IMR-90 (cell line): ENCODE results near the gene RASGRP2. TPM values are rescaled to one million over a fixed set of nuclear protein-coding genes. Genes with fewer than 3 reads are reported as not detected.

ENCODE experiments used
- ATAC-seq: fragments of 200-7000 bp; cut with Tn5 transposase; 2 replicates; pipeline ENCODE4 v1.9.1; 2020; ENCODE audit warnings: low read depth, mild to moderate bottlenecking, moderate library complexity
- BruUV-seq: library from RNA; stranded (reverse); fragments of 400-500 nt; replicated peaks from 2 replicates; lab custom pipeline; 2021; lab: Mats Ljungman, UMichigan
- CTCF ChIA-PET: fragments of 300-600 bp; formaldehyde crosslinking; extraction: SDS; loops from one replicate; lab custom pipeline; 2021; ENCODE audit warnings: antibody characterized with exemption; lab: Yijun Ruan, JAX
- POLR2A ChIA-PET: fragments of 300-600 bp; sonication (Branson Sonifier 250); formaldehyde crosslinking; loops from one replicate; lab custom pipeline; 2022; ENCODE audit warnings: antibody characterized with exemption; ENCODE audit not compliant: unreplicated experiment; lab: Charles Lee
- DNase-seq: peaks from one replicate; pipeline ENCODE4 v3.0.0; 2013
- H2AFZ ChIP-seq: replicated peaks from 2 replicates; pipeline ENCODE3; 2013; ENCODE audit warnings: low read length, mild to moderate bottlenecking; ENCODE audit not compliant: poor library complexity
- H2AK5ac ChIP-seq: 2 replicates; pipeline ENCODE4 v1.6.1; 2013; ENCODE audit warnings: low read depth, low read length, inconsistent platforms
- H2AK9ac ChIP-seq: replicated peaks from 2 replicates; pipeline ENCODE3; 2013; ENCODE audit warnings: mild to moderate bottlenecking, low read depth, low read length, moderate library complexity; ENCODE audit not compliant: poor library complexity
- H2BK120ac ChIP-seq: 2 replicates; pipeline ENCODE4 v1.6.1; 2013; ENCODE audit warnings: low read depth, low read length, inconsistent platforms
- H2BK15ac ChIP-seq: 3 replicates; pipeline ENCODE4 v1.6.1; 2013; ENCODE audit warnings: low read depth, low read length, inconsistent platforms
- H2BK20ac ChIP-seq: 2 replicates; pipeline ENCODE4 v1.6.1; 2013; ENCODE audit warnings: low read depth, mild to moderate bottlenecking, inconsistent platforms, low read length, moderate library complexity
- H2BK5ac ChIP-seq: 2 replicates; pipeline ENCODE4 v1.6.1; 2013; ENCODE audit warnings: mild to moderate bottlenecking, low read depth, low read length, inconsistent platforms; ENCODE audit not compliant: poor library complexity, severe bottlenecking
- H3K14ac ChIP-seq: replicated peaks from 2 replicates; pipeline ENCODE4 v1.6.1; 2013; ENCODE audit warnings: low read depth, low read length, inconsistent platforms
- H3K18ac ChIP-seq: 2 replicates; pipeline ENCODE4 v1.6.1; 2013; ENCODE audit warnings: low read depth, low read length, control low read depth
- H3K23ac ChIP-seq: 2 replicates; pipeline ENCODE4 v1.6.1; 2013; ENCODE audit warnings: low read depth, low read length, inconsistent platforms
- H3K27ac ChIP-seq: 2 replicates; pipeline ENCODE4 v1.5.1; 2013; ENCODE audit warnings: mild to moderate bottlenecking, control low read depth, low read length; ENCODE audit not compliant: insufficient read depth
- H3K27me3 ChIP-seq: 2 replicates; pipeline ENCODE4 v1.6.1; 2013; ENCODE audit warnings: low read length; ENCODE audit not compliant: control insufficient read depth, insufficient read depth
- H3K36me3 ChIP-seq: 2 replicates; pipeline ENCODE4 v1.6.1; 2013; ENCODE audit warnings: low read length, mixed read lengths; ENCODE audit not compliant: control insufficient read depth, insufficient read depth
- H3K4ac ChIP-seq: 2 replicates; pipeline ENCODE4 v1.6.1; 2013; ENCODE audit warnings: low read depth, low read length, inconsistent platforms
- H3K4me1 ChIP-seq: 2 replicates; pipeline ENCODE4 v1.6.1; 2013; ENCODE audit warnings: low read length, mixed read lengths; ENCODE audit not compliant: control insufficient read depth, insufficient read depth
- H3K4me2 ChIP-seq: 2 replicates; pipeline ENCODE4 v1.6.1; 2013; ENCODE audit warnings: low read depth, mild to moderate bottlenecking, control low read depth, low read length, moderate library complexity
- H3K4me3 ChIP-seq: 2 replicates; pipeline ENCODE4 v1.5.1; 2013; ENCODE audit warnings: low read depth, mild to moderate bottlenecking, control low read depth, low read length, moderate library complexity; ENCODE audit not compliant: insufficient read depth
- H3K56ac ChIP-seq: 2 replicates; pipeline ENCODE4 v1.6.1; 2013; ENCODE audit warnings: low read length, inconsistent platforms; ENCODE audit not compliant: insufficient read depth; ENCODE audit errors: extremely low read depth
- H3K79me1 ChIP-seq, 2 experiments: 2 replicates each; pipeline ENCODE4 v1.6.1; 2013; ENCODE audit warnings: low read length in 2 of 2, inconsistent platforms in 1 of 2, low read depth in 1 of 2
- H3K9ac ChIP-seq: 2 replicates; pipeline ENCODE4 v1.6.1; 2013; ENCODE audit warnings: low read depth, low read length, control low read depth
- H3K9me1 ChIP-seq: 2 replicates; pipeline ENCODE4 v1.6.1; 2013; ENCODE audit warnings: low read length, inconsistent platforms; ENCODE audit not compliant: insufficient read depth
- H3K9me3 ChIP-seq: 2 replicates; pipeline ENCODE4 v1.6.1; 2013; ENCODE audit warnings: low read length; ENCODE audit not compliant: control insufficient read depth, insufficient read depth
- H4K20me1 ChIP-seq: 2 replicates; pipeline ENCODE4 v1.6.1; 2013; ENCODE audit warnings: low read length, inconsistent platforms; ENCODE audit not compliant: insufficient read depth
- H4K5ac ChIP-seq: 2 replicates; pipeline ENCODE4 v1.6.1; 2013; ENCODE audit warnings: mild to moderate bottlenecking, low read depth, low read length, control low read depth
- H4K8ac ChIP-seq, 2 experiments: 2 replicates each; pipeline ENCODE4 v1.6.1; 2013; ENCODE audit warnings: low read depth in 2 of 2, low read length in 2 of 2, control low read depth in 1 of 2, inconsistent platforms in 1 of 2
- H4K91ac ChIP-seq: 2 replicates; pipeline ENCODE4 v1.6.1; 2013; ENCODE audit warnings: low read depth, low read length, inconsistent platforms; ENCODE audit not compliant: insufficient read depth
- BHLHE40 ChIP-seq: fragments of 150-350 bp; IDR thresholded peaks from 2 replicates; pipeline ENCODE4 v1.6.1; 2016; ENCODE audit warnings: mild to moderate bottlenecking, low read depth, low read length
- CEBPB ChIP-seq: IDR thresholded peaks from 2 replicates; pipeline ENCODE4 v1.6.1; 2012; ENCODE audit warnings: low read depth, low read length, improper control_type of control experiment
- CHD1 ChIP-seq: IDR thresholded peaks from 2 replicates; pipeline ENCODE4 v1.6.1; 2012; ENCODE audit warnings: low read depth, low read length, improper control_type of control experiment
- FOS ChIP-seq: fragments of 150-350 bp; IDR thresholded peaks from 2 replicates; pipeline ENCODE4 v1.6.1; 2016; ENCODE audit warnings: low read depth, low read length
- MAFK ChIP-seq: IDR thresholded peaks from 2 replicates; pipeline ENCODE4 v1.6.1; 2012; ENCODE audit warnings: low read depth, low read length, improper control_type of control experiment
- MAZ ChIP-seq: IDR thresholded peaks from 2 replicates; pipeline ENCODE4 v1.6.1; 2012; ENCODE audit warnings: low read depth, mild to moderate bottlenecking, low read length, improper control_type of control experiment, moderate library complexity, borderline replicate concordance
- MXI1 ChIP-seq: IDR thresholded peaks from 2 replicates; pipeline ENCODE4 v1.6.1; 2012; ENCODE audit warnings: low read depth, mild to moderate bottlenecking, low read length, moderate library complexity, borderline replicate concordance
- NFE2L2 ChIP-seq: fragments of 150-350 bp; IDR thresholded peaks from 2 replicates; pipeline ENCODE4 v1.6.1; 2016; ENCODE audit warnings: low read depth, mild to moderate bottlenecking, low read length
- POLR2A ChIP-seq: IDR thresholded peaks from 2 replicates; pipeline ENCODE4 v1.6.1; 2012; ENCODE audit warnings: mild to moderate bottlenecking, low read depth, low read length
- RAD21 ChIP-seq: IDR thresholded peaks from 2 replicates; pipeline ENCODE4 v1.6.1; 2012; ENCODE audit warnings: low read length, improper control_type of control experiment
- RCOR1 ChIP-seq: IDR thresholded peaks from 2 replicates; pipeline ENCODE4 v1.6.1; 2012; ENCODE audit warnings: mild to moderate bottlenecking, low read length, improper control_type of control experiment; ENCODE audit not compliant: insufficient replicate concordance
- RFX5 ChIP-seq: IDR thresholded peaks from 2 replicates; pipeline ENCODE4 v1.8.0; 2012; ENCODE audit warnings: low read depth, mild to moderate bottlenecking, low read length, moderate library complexity
- SMC3 ChIP-seq: fragments of 150-350 bp; IDR thresholded peaks from 2 replicates; pipeline ENCODE4 v1.6.1; 2016; ENCODE audit warnings: low read depth, mild to moderate bottlenecking, antibody characterized with exemption, low read length, moderate library complexity
- WGBS, 2 experiments: methylation state at CpG; one replicate each; pipeline versions ENCODE4 v1.1.5 to v1.1.7; 2013; ENCODE audit warnings: missing lambda C conversion rate in 2 of 2; ENCODE audit not compliant: insufficient read length in 1 of 2; ENCODE audit errors: extremely low coverage in 2 of 2; 5-methylcytosine and 5-hydroxymethylcytosine counted together
- dilution Hi-C: fragments of 300-500 bp; cut with HindIII; formaldehyde crosslinking; loops from one replicate; pipeline ENCODE4 v1.14.3; 2018; ENCODE audit warnings: low sequenced_read_pairs; ENCODE audit not compliant: unreplicated experiment
- in situ Hi-C: fragments of 300-500 bp; cut with MboI; formaldehyde crosslinking; loops from 3 replicates; pipeline ENCODE4 v1.14.3; 2019; ENCODE audit warnings: low sequenced_read_pairs, inconsistent platforms, mixed read lengths
- intact Hi-C: fragments of 100-400 bp; cut with micrococcal nuclease; formaldehyde crosslinking; loops from 2 replicates; pipeline ENCODE4 v1.10.0; 2022
- polyA plus RNA-seq, 3 experiments: library from polyadenylated mRNA; depleted of rRNA; stranded (reverse); fragments of >200 nt; gene quantifications; 2 replicates each; pipeline ENCODE4 v1.2.3, GENCODE V29; 2012; ENCODE audit warnings: low replicate concordance in 1 of 3
- total RNA-seq: library from RNA; depleted of rRNA; stranded (reverse); fragments of >200 nt; gene quantifications from 2 replicates; pipeline ENCODE4 v1.2.3, GENCODE V29; 2012
- TF ChIP-seq, protein P1 (sequence below): conservative IDR thresholded peaks from 2 replicates; pipeline ENCODE4 v1.5.1; 2012; ENCODE audit warnings: mild to moderate bottlenecking, low read depth, low read length, improper control_type of control experiment
- TF ChIP-seq, protein P2 (sequence below): fragments of 150-350 bp; IDR thresholded peaks from 2 replicates; pipeline ENCODE4 v1.6.1; 2016; ENCODE audit warnings: low read depth, mild to moderate bottlenecking, low read length, moderate library complexity, borderline replicate concordance
- TF ChIP-seq, protein P3 (sequence below): fragments of 150-350 bp; IDR thresholded peaks from 2 replicates; pipeline ENCODE4 v1.6.1; 2017; ENCODE audit warnings: mild to moderate bottlenecking, antibody characterized with exemption, low read length, low read depth

RASGRP2 gene
- total and polyA plus RNA-seq, 2 of the 4 experiments (the other 2 are of a cell fraction), result 1.2 TPM; not detected in 1

DNA sequence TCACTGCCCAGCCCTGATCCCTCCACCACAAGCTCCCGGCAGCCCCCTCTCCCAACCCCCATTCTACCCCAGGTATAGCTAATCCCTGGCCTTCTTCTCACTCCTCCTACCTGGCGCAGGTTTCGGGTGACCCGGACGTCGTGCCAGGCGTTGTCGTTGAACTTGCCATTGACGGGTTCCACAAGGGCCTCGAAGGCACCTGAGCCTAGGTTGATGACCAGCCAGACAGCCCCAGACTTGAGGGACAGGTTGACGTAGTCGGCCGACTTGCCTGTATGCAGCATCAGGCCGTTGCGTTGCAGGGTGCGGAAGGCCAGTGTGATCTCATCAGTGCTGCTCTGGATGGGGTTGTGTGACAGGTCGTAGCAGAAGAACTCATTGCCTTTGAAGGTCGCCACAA, 58.4 kb downstream of the RASGRP2 start:
- WGBS, 2 experiments, result 83% methylated on average over 16 of the region's 18 CpGs; no CpG with 5 or more reads in 1 of the 2 experiments
- Histone ChIP-seq H3K9me1 (no peaks in the 10 kb centered on the region), H4K20me1 (no peaks in the 10 kb centered on the region), H3K56ac (no peak overlapping the region), H3K9ac (no peak overlapping the region), H4K91ac (no peak overlapping the region), H3K18ac (no peak overlapping the region), H3K36me3 (no peaks in the 10 kb centered on the region), H2BK5ac (no peak overlapping the region), H2AFZ (peak overlapping the region; percentile 28), H3K4me1 (no peaks in the 10 kb centered on the region; the same call in 1 of the 2 replicates), H3K23ac (no peak overlapping the region), H3K14ac (no peak overlapping the region), H3K27me3 (peaks cover 54% of the 10 kb centered on the region), H3K79me1 (no peaks in the 10 kb centered on the region), H2BK15ac (no peak overlapping the region), H2BK20ac (no peak overlapping the region), H3K4me3 (no peak overlapping the region), H3K9me3 (no peaks in the 10 kb centered on the region), H4K8ac (no peak overlapping the region), H3K4ac (no peak overlapping the region), H2AK9ac (no peak overlapping the region), H3K4me2 (no peak overlapping the region), H2AK5ac (no peak overlapping the region), H2BK120ac (no peak overlapping the region), H4K5ac (no peak overlapping the region), H3K27ac (no peak overlapping the region)
- in situ Hi-C loops, result no loop called here
- DNase-seq (no peak), ATAC-seq (no peak)
- TF ChIP-seq MXI1 (no peak), RCOR1 (no peak), MAFK (no peak), FOS (no peak), NFE2L2 (no peak), SMC3 (no peak), CEBPB (no peak), BHLHE40 (no peak), MAZ (no peak), POLR2A (no peak), RFX5 (no peak), RAD21 (no peak), CHD1 (no peak)
- TF ChIP-seq, protein P1, sequence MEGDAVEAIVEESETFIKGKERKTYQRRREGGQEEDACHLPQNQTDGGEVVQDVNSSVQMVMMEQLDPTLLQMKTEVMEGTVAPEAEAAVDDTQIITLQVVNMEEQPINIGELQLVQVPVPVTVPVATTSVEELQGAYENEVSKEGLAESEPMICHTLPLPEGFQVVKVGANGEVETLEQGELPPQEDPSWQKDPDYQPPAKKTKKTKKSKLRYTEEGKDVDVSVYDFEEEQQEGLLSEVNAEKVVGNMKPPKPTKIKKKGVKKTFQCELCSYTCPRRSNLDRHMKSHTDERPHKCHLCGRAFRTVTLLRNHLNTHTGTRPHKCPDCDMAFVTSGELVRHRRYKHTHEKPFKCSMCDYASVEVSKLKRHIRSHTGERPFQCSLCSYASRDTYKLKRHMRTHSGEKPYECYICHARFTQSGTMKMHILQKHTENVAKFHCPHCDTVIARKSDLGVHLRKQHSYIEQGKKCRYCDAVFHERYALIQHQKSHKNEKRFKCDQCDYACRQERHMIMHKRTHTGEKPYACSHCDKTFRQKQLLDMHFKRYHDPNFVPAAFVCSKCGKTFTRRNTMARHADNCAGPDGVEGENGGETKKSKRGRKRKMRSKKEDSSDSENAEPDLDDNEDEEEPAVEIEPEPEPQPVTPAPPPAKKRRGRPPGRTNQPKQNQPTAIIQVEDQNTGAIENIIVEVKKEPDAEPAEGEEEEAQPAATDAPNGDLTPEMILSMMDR, result no peak
- TF ChIP-seq, protein P2, sequence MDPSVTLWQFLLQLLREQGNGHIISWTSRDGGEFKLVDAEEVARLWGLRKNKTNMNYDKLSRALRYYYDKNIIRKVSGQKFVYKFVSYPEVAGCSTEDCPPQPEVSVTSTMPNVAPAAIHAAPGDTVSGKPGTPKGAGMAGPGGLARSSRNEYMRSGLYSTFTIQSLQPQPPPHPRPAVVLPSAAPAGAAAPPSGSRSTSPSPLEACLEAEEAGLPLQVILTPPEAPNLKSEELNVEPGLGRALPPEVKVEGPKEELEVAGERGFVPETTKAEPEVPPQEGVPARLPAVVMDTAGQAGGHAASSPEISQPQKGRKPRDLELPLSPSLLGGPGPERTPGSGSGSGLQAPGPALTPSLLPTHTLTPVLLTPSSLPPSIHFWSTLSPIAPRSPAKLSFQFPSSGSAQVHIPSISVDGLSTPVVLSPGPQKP, result no peak
- TF ChIP-seq, protein P3, sequence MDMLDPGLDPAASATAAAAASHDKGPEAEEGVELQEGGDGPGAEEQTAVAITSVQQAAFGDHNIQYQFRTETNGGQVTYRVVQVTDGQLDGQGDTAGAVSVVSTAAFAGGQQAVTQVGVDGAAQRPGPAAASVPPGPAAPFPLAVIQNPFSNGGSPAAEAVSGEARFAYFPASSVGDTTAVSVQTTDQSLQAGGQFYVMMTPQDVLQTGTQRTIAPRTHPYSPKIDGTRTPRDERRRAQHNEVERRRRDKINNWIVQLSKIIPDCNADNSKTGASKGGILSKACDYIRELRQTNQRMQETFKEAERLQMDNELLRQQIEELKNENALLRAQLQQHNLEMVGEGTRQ, result no peak
- intact Hi-C loops, result no loop called here
- no TSS peak for BruUV-seq
- ChIA-PET CTCF (no interaction called here), POLR2A (interaction anchor here (0.6 kb wide), 1 partner anchor 118 kb away, joined by 3 read pairs; no protein-coding TSS in a partner anchor)
- dilution Hi-C loops, result no loop called here
